GM10266 (cell line): ENCODE results near the gene ELOVL2.

Source experiments
- DNase-seq: peaks from one replicate; pipeline ENCODE4 v3.0.0; 2012; ENCODE audit errors: extremely low spot score
- CTCF ChIP-seq: IDR thresholded peaks from 2 replicates; pipeline ENCODE4 v1.5.1; 2012; ENCODE audit warnings: mild to moderate bottlenecking, low read depth; ENCODE audit not compliant: control insufficient read depth, insufficient read depth; ENCODE audit errors: missing control alignments

Gene ELOVL2

GRCh38 chr6:11042750-11043377 is 1.2 kb downstream of the ELOVL2 start:
- peak; percentile 19 for DNase-seq

DNA sequence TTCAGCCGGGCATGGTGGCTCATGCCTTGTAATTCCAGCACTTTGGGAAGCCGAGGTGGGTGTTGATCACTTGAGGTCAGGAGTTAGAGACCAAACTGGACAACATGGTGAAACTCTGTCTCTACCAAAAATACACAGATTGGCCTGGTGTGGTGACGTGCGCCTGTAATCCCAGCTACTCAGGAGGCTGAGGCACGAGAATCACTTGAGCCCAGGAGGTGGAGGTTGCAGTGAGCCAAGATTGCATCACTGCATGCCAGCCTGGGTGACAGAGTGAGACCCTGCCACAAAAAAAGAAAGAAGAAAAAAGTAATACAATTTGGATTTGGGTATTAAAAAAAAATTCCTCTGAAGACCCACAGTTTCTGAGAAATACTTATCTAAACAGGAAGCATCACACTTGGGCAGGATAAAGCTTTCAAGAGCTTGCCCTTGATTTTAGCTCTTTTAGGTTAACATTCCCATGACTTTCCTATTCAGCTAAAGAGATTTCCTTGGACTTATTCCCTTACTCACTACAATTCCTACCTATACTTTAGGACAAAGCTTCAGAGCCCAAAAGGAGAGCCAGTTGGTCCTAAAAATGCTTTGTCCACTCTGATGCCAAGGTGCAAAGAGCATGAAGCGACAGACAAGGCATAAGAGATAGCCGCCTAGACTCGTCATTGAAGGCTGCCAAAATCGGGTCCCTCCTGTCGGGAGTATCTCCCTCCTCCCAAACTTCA is 1.9 kb downstream of the ELOVL2 start:
- no peak for TF ChIP-seq CTCF
- peak; percentile 24 for DNase-seq

More at GRCh38 chr6:11042750-11043377, 1.2 kb downstream of the ELOVL2 start:
- TF ChIP-seq CTCF = no peak

- DNase-seq = no peak
- no peak for TF ChIP-seq CTCF
These were observed 4.0 kb downstream of the ELOVL2 start for GRCh38 chr6:11040134-11040533.

DNA sequence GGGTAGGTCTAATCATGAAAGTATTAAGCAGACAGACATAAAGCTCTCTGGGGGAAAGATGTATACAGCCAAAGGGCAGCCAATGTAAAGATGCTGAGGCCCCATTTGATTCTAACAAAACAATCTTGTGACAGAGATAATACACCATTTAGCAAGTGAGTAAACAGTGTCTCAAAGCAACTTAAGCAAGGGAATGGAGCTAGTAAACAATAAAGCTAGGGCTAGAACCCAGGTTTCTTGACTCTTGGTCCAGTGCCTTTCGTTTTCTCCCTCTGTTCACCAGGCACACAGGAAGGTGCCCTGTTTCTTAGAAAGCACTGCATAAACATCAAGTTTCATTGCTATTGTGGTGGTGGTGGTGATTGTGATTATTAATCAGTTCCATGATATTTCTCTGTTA is 5.1 kb downstream of the ELOVL2 start:
- no peak for DNase-seq
- TF ChIP-seq CTCF = no peak

DNA sequence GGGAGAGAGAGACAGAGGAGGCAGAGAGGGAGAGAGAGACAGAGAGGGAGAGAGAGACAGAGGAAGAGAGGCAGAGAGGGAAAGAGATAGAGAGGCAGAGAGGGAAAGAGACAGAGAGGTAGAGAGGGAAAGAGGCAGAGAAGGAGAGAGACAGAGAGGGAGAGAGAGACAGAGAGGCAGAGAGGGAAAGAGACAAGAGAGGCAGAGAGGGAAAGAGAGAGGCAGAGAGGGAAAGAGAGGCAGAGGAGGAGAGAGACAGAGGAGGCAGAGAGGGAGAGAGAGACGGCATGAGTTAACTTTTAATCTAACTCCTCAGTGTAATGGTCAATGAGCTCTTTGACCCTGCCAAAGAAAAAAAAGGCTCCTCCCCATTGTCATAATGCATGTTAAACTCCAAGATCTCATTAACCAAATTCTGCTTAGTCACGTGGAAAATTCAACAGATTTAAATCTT is 7.1 kb downstream of the ELOVL2 start:
- TF ChIP-seq CTCF = no peak
- no peak for DNase-seq

DNA sequence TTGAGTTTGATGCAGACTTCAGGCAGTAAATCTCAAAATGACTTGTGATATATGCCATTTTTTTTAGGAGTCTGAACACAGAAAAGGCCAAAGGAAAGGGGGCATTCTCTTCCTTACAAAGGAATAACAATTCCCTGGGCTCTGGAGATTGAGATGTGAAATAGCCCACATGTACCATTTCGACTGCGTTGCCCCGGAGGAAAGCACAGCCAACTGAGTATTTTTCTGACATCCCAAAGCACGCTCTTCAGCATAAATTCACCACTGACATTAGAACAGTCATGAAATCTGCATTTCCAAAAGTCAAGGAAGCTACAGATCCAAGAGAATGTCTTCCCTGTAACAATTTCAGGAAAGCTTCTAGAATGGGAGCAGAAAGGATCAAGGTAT is 7.8 kb downstream of the ELOVL2 start:
- TF ChIP-seq CTCF = no peak
- DNase-seq = no peak
